CD14-positive monocyte (primary cell): ENCODE data around the gene DDR1. TPM values are rescaled to one million over a fixed set of nuclear protein-coding genes. Genes with fewer than 3 reads are reported as not detected.

Experiments used
- DNase-seq, 3 donors: peaks; one replicate each; pipeline ENCODE4 v3.0.0-alpha.2; 2011 to 2022
- H2AFZ ChIP-seq: 2 replicates; pipeline ENCODE4 v1.6.0; 2012; ENCODE audit warnings: mild to moderate bottlenecking, low read depth, low read length, inconsistent platforms; ENCODE audit not compliant: insufficient read depth, poor library complexity, severe bottlenecking
- H3K27ac ChIP-seq, 2 donors: 1 replicate in 1 of 2; 2 replicates in 1 of 2; pipeline ENCODE4 v1.5.1; 2012 to 2013; ENCODE audit warnings: low read length in 2 of 2, control low read depth in 1 of 2, inconsistent platforms in 1 of 2, low read depth in 1 of 2, mild to moderate bottlenecking in 1 of 2
- H3K27me3 ChIP-seq, 2 donors: one replicate each; pipeline versions ENCODE4 v1.6.0 to v1.6.1; 2011 to 2013; ENCODE audit warnings: low read length in 2 of 2; ENCODE audit not compliant: control insufficient read depth in 2 of 2, insufficient read depth in 2 of 2
- H3K36me3 ChIP-seq, 2 donors: replicated peaks in 1 of 2; 1 replicate in 1 of 2; 2 replicates in 1 of 2; pipeline versions ENCODE4 v1.5.1 to v1.6.1; 2012 to 2013; ENCODE audit warnings: low read length in 2 of 2, control low read depth in 1 of 2, inconsistent platforms in 1 of 2, mild to moderate bottlenecking in 1 of 2; ENCODE audit not compliant: insufficient read depth in 2 of 2, control insufficient read depth in 1 of 2
- H3K4me1 ChIP-seq, 2 donors: 1 replicate in 1 of 2; 2 replicates in 1 of 2; pipeline versions ENCODE4 v1.5.1 to v1.6.1; 2012 to 2013; ENCODE audit warnings: low read length in 2 of 2, control low read depth in 1 of 2, inconsistent platforms in 1 of 2, mild to moderate bottlenecking in 1 of 2, moderate library complexity in 1 of 2; ENCODE audit not compliant: insufficient read depth in 2 of 2, control insufficient read depth in 1 of 2
- H3K4me2 ChIP-seq: replicated peaks from 2 replicates; pipeline ENCODE3; 2012; ENCODE audit warnings: low read length, moderate library complexity, mild to moderate bottlenecking; ENCODE audit not compliant: poor library complexity, severe bottlenecking; ENCODE audit errors: extremely low read depth
- H3K4me3 ChIP-seq, 3 experiments: fragments of 200-600 bp in 1 of 3; sonication (generic) in 1 of 3; replicated peaks in 1 of 3; 1 replicate in 2 of 3; 2 replicates in 1 of 3; pipeline ENCODE4 v1.5.1; 2011 to 2013; ENCODE audit warnings: low read length in 3 of 3, mild to moderate bottlenecking in 3 of 3, control low read depth in 2 of 3, low read depth in 2 of 3, inconsistent platforms in 1 of 3, moderate library complexity in 1 of 3
- H3K79me2 ChIP-seq: 2 replicates; pipeline ENCODE4 v1.6.0; 2012; ENCODE audit warnings: mild to moderate bottlenecking, control low read depth, inconsistent platforms, low read length, moderate library complexity; ENCODE audit not compliant: insufficient read depth
- H3K9ac ChIP-seq: 2 replicates; pipeline ENCODE4 v1.6.0; 2017; ENCODE audit warnings: low read length, mild to moderate bottlenecking; ENCODE audit not compliant: insufficient read depth, poor library complexity, severe bottlenecking
- H3K9me3 ChIP-seq, 2 donors: replicated peaks in 1 of 2; 1 replicate in 1 of 2; 2 replicates in 1 of 2; pipeline versions ENCODE4 v1.5.1 to v1.6.1; 2012 to 2013; ENCODE audit warnings: low read length in 2 of 2, control low read depth in 1 of 2; ENCODE audit not compliant: control insufficient read depth in 1 of 2, insufficient read depth in 1 of 2
- H4K20me1 ChIP-seq: 2 replicates; pipeline ENCODE4 v1.6.0; 2012; ENCODE audit warnings: mild to moderate bottlenecking, low read length, control low read depth, moderate library complexity; ENCODE audit not compliant: insufficient read depth
- H3K27ac Mint-ChIP-seq, 7 donors: one replicate each; pipeline ENCODE4 v1.8.0; 2020; ENCODE audit warnings: mild to moderate bottlenecking in 7 of 7, mixed read lengths in 7 of 7, moderate library complexity in 6 of 7, inconsistent platforms in 2 of 7
- H3K27me3 Mint-ChIP-seq, 3 donors: one replicate each; pipeline ENCODE4 v1.8.0; 2021 to 2022; ENCODE audit warnings: low read depth in 3 of 3, mild to moderate bottlenecking in 3 of 3, mixed read lengths in 3 of 3, moderate library complexity in 3 of 3, inconsistent platforms in 1 of 3
- H3K36me3 Mint-ChIP-seq, 2 donors: one replicate each; pipeline ENCODE4 v1.8.0; 2020; ENCODE audit warnings: mixed read lengths in 2 of 2, inconsistent platforms in 1 of 2, mild to moderate bottlenecking in 1 of 2
- H3K4me1 Mint-ChIP-seq: one replicate; pipeline ENCODE4 v1.8.0; 2020; ENCODE audit warnings: mild to moderate bottlenecking, mixed read lengths
- H3K4me3 Mint-ChIP-seq, 2 donors: one replicate each; pipeline ENCODE4 v1.8.0; 2020; ENCODE audit warnings: mild to moderate bottlenecking in 2 of 2, mixed read lengths in 2 of 2, moderate library complexity in 1 of 2
- H3K9me3 Mint-ChIP-seq, 7 donors: one replicate each; pipeline ENCODE4 v1.8.0; 2020 to 2022; ENCODE audit warnings: mixed read lengths in 7 of 7, mild to moderate bottlenecking in 6 of 7, moderate library complexity in 6 of 7, inconsistent platforms in 2 of 7
- WGBS: methylation state at CpG from one replicate; pipeline ENCODE4 v1.1.5; 2013; ENCODE audit warnings: missing lambda C conversion rate; ENCODE audit not compliant: insufficient coverage; 5-methylcytosine and 5-hydroxymethylcytosine counted together
- intact Hi-C, 2 donors: fragments of 100-400 bp; cut with micrococcal nuclease; formaldehyde crosslinking; loops; one replicate each; pipeline versions ENCODE4 v1.15.0 to v1.15.1; 2023
- polyA plus RNA-seq, 3 donors: library from polyadenylated mRNA; depleted of rRNA in 1 of 3; unstranded in 2 of 3; stranded (reverse) in 1 of 3; fragments of 300-500 nt in 2 of 3; fragments of >200 nt in 1 of 3; fragmentation: Illumina TruSeq in 2 of 3; gene quantifications; 1 replicate in 2 of 3; 2 replicates in 1 of 3; pipeline ENCODE4 v1.2.3, GENCODE V29; 2012 to 2021
- TF ChIP-seq, protein P1 (sequence below): fragments of 200-600 bp; IDR thresholded peaks from one replicate; pipeline ENCODE4 v1.8.0; 2022; ENCODE audit warnings: antibody characterized with exemption, mild to moderate bottlenecking

DDR1 gene
- polyA plus RNA-seq, 3 donors: 0.39 to 1.0 (median 0.51) TPM

DNA sequence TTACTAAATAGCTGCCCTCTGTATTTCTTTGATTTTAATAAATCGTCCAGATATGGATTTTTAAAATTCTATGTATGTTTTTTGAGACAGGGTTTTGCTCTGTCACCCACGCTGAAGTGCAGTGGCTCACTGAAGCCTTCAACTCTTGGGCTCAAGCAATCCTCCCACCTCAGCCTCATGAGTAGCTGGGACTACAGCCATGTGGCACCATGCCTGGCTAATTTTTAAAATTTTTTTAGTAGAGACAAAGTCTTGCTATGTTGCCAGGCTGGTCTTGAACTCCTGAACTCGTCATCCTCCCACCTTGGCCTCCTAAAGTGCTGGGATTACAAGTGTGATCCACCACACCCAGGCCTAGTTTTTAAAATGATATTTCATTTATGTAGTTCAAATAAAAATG is 47.4 kb upstream of the DDR1 start:
- peaks cover 25% of the 10 kb centered on the region for H3K4me1 Mint-ChIP-seq

GRCh38 chr6:30837432-30837831 is 46.9 kb upstream of the DDR1 start:
- TF ChIP-seq, protein P1, sequence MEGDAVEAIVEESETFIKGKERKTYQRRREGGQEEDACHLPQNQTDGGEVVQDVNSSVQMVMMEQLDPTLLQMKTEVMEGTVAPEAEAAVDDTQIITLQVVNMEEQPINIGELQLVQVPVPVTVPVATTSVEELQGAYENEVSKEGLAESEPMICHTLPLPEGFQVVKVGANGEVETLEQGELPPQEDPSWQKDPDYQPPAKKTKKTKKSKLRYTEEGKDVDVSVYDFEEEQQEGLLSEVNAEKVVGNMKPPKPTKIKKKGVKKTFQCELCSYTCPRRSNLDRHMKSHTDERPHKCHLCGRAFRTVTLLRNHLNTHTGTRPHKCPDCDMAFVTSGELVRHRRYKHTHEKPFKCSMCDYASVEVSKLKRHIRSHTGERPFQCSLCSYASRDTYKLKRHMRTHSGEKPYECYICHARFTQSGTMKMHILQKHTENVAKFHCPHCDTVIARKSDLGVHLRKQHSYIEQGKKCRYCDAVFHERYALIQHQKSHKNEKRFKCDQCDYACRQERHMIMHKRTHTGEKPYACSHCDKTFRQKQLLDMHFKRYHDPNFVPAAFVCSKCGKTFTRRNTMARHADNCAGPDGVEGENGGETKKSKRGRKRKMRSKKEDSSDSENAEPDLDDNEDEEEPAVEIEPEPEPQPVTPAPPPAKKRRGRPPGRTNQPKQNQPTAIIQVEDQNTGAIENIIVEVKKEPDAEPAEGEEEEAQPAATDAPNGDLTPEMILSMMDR: no peak
- Mint-ChIP-seq H3K36me3 (no peaks in the 10 kb centered on the region), H3K4me3 (no peak overlapping the region), H3K27me3 (peaks cover 0 to 2% (median 0%) of the 10 kb centered on the region in 3 donors), H3K4me1 (peaks cover 25% of the 10 kb centered on the region), H3K27ac (peak overlapping the region in 1 of 7 donors; percentile 3), H3K9me3 (peaks cover 0 to 1% (median 0%) of the 10 kb centered on the region in 7 donors)
- H3K4me2 ChIP-seq: no peak overlapping the region
- no peak overlapping the region for H3K4me3 ChIP-seq
- H3K79me2 ChIP-seq: no peaks in the 10 kb centered on the region
- H3K36me3 ChIP-seq: no peaks in the 10 kb centered on the region
- H3K27me3 ChIP-seq: no peaks in the 10 kb centered on the region
- H3K4me1 ChIP-seq: peaks cover 13 to 16% of the 10 kb centered on the region in 2 donors
- DNase-seq: no peak
- no peak overlapping the region for H3K27ac ChIP-seq
- no peak overlapping the region for H2AFZ ChIP-seq
- whole genome bisulfite sequencing: 67% methylated on average over 1 of the region's 6 CpGs
- H4K20me1 ChIP-seq: no peaks in the 10 kb centered on the region
- H3K9ac ChIP-seq: no peak overlapping the region
- intact Hi-C loops: no loop called here
- H3K9me3 ChIP-seq: no peaks in the 10 kb centered on the region

More for the DNA sequence above, 47.4 kb upstream of the DDR1 start:
- Histone ChIP-seq H2AFZ (no peak overlapping the region), H4K20me1 (no peaks in the 10 kb centered on the region), H3K4me2 (no peak overlapping the region), H3K9me3 (no peaks in the 10 kb centered on the region), H3K36me3 (no peaks in the 10 kb centered on the region), H3K4me1 (peaks cover 13 to 16% of the 10 kb centered on the region in 2 donors), H3K79me2 (no peaks in the 10 kb centered on the region), H3K27ac (no peak overlapping the region), H3K9ac (no peak overlapping the region), H3K27me3 (no peaks in the 10 kb centered on the region), H3K4me3 (no peak overlapping the region)
- H3K27me3 Mint-ChIP-seq: peaks cover 0 to 2% (median 0%) of the 10 kb centered on the region in 3 donors
- intact Hi-C loops: no loop called here
- H3K27ac Mint-ChIP-seq: no peak overlapping the region
- no peak for DNase-seq
- TF ChIP-seq, protein P1: no peak
- H3K4me3 Mint-ChIP-seq: no peak overlapping the region
- WGBS: 100% methylated on average over 1 of the region's 3 CpGs
- peaks cover 0 to 1% (median 0%) of the 10 kb centered on the region in 7 donors for H3K9me3 Mint-ChIP-seq
- H3K36me3 Mint-ChIP-seq: no peaks in the 10 kb centered on the region
